ENCODE results near the gene SLIT3. TPM values are rescaled to one million over a fixed set of nuclear protein-coding genes. Genes with fewer than 3 reads are reported as not detected.

SLIT3 gene
- total and polyA plus RNA-seq, 2 experiments from 2014 or later = 0.59 to 0.71 TPM

DNA sequence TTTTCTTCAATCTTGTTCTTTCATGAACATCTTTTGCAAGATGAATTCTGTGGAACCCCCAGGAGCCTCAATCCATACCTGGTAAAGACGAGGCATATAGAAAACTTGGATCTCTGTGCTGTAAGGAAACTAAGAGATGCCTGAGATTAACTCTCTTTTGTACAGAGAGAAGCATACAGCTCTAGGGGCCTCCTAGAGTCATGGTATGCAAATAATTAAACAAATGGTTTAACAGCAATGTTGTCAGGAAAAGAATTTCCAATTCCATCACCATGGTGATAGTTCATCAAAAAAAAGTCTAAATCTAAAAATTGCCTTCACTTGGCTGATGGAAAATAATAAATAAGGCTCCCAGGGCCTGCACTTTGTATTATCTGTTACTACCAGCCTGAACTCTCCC lies 275.4 kb downstream of the SLIT3 start (continued):
- TF ChIP-seq ZNF114 (CRISPR knock-in tag; IDR thresholded peaks at IDR 0.05) = no peak

DNA sequence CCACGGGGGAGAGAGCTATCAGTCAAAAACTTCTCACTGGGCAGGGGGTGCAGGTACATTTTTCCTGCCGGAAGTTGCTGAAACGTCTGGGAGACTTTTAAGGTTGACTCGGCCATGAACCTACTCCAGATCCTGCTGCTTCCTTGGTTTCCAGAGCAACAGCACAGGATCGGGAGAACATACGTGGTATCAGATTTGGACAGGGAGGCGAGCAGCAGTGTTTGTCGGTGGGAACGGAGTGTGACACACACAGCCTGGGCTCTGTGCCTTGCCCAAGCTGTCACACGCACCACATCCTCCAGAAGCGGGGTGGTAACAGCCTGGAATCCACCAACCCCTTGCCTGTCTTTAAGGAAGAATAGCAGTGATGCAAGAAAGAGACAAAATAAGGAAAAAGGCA lies 276.5 kb downstream of the SLIT3 start:
- H3F3A ChIP-seq (replicated peaks; ENCODE audit: low read depth) = no peaks in the 10 kb centered on the region
- H3K4me1 ChIP-seq (ENCODE audit: insufficient read depth) = peaks cover 5% of the 10 kb centered on the region
- H4K20me1 ChIP-seq (replicated peaks; ENCODE audit: insufficient read depth) = no peaks in the 10 kb centered on the region
- DNase-seq (ENCODE audit: low spot score) (no peak), ATAC-seq (no peak)
- H3K4me1 Mint-ChIP-seq = peaks cover 14% of the 10 kb centered on the region; the same call in 2 of the 3 replicates
- no peak for TF ChIP-seq CREB1 (CRISPR knock-in tag; IDR thresholded peaks at IDR 0.05; ENCODE audit: low read depth)
- H3K4me2 ChIP-seq = no peak overlapping the region
- no peak overlapping the region for H3K4me3 ChIP-seq
- H3K9me3 Mint-ChIP-seq = no peaks in the 10 kb centered on the region
- no peaks in the 10 kb centered on the region for H3K36me3 ChIP-seq (ENCODE audit: insufficient read depth)
- no peak overlapping the region for H3K4me3 Mint-ChIP-seq
- no peak overlapping the region for H3K27ac ChIP-seq (ENCODE audit: low read depth)
- H3K27ac Mint-ChIP-seq = no peak overlapping the region
- H2AFZ ChIP-seq = no peak overlapping the region
- no peaks in the 10 kb centered on the region for H3K27me3 Mint-ChIP-seq (ENCODE audit: insufficient read depth, low read depth, poor library complexity)
- H3K79me2 ChIP-seq (replicated peaks; ENCODE audit: insufficient read depth) = no peaks in the 10 kb centered on the region
- H3K36me3 Mint-ChIP-seq (ENCODE audit: low read depth) = no peaks in the 10 kb centered on the region
- H3K9me2 ChIP-seq (ENCODE audit: insufficient read depth) = peaks cover 12% of the 10 kb centered on the region
- no peaks in the 10 kb centered on the region for H3K27me3 ChIP-seq (ENCODE audit: insufficient read depth)

DNA sequence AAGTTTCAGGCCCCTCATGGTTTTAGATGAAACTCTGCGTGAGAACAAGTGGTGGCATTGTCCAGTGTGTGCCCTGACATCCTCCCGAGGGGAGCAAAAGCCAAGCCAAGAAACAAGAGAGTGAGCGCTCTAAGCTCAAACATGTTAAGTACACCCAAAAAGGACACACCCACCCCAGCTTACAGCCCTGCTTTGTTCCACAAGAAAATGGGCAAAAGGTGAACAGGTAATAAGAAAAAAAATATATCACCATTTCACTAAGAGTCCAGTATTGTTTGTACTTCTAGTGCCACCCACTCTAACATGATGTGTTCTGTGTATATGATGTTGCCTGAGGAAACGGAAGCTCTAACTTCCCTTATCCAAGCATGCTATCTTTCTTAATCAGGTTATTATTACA lies 278.2 kb downstream of the SLIT3 start:
- no peak for ATAC-seq
- Mint-ChIP-seq H3K4me3 (no peak overlapping the region), H3K27ac (no peak overlapping the region), H3K27me3 (ENCODE audit: insufficient read depth, low read depth, poor library complexity) (no peaks in the 10 kb centered on the region), H3K9me3 (no peaks in the 10 kb centered on the region), H3K4me1 (peaks cover 11% of the 10 kb centered on the region; the same call in 2 of the 3 replicates), H3K36me3 (ENCODE audit: low read depth) (no peaks in the 10 kb centered on the region)
- H3K4me3 ChIP-seq = no peak overlapping the region
- H3K27me3 ChIP-seq (ENCODE audit: insufficient read depth) = no peaks in the 10 kb centered on the region
- no peaks in the 10 kb centered on the region for H3K36me3 ChIP-seq (ENCODE audit: insufficient read depth)
- H3K4me1 ChIP-seq (ENCODE audit: insufficient read depth) = no peaks in the 10 kb centered on the region; the same call in 1 of the 2 replicates
- no peak overlapping the region for H2AFZ ChIP-seq
- no peaks in the 10 kb centered on the region for H3F3A ChIP-seq (replicated peaks; ENCODE audit: low read depth)
- no peak overlapping the region for H3K27ac ChIP-seq (ENCODE audit: low read depth)
- H3K79me2 ChIP-seq (replicated peaks; ENCODE audit: insufficient read depth) = no peaks in the 10 kb centered on the region
- H4K20me1 ChIP-seq (replicated peaks; ENCODE audit: insufficient read depth) = no peaks in the 10 kb centered on the region
- TF ChIP-seq, protein P1, sequence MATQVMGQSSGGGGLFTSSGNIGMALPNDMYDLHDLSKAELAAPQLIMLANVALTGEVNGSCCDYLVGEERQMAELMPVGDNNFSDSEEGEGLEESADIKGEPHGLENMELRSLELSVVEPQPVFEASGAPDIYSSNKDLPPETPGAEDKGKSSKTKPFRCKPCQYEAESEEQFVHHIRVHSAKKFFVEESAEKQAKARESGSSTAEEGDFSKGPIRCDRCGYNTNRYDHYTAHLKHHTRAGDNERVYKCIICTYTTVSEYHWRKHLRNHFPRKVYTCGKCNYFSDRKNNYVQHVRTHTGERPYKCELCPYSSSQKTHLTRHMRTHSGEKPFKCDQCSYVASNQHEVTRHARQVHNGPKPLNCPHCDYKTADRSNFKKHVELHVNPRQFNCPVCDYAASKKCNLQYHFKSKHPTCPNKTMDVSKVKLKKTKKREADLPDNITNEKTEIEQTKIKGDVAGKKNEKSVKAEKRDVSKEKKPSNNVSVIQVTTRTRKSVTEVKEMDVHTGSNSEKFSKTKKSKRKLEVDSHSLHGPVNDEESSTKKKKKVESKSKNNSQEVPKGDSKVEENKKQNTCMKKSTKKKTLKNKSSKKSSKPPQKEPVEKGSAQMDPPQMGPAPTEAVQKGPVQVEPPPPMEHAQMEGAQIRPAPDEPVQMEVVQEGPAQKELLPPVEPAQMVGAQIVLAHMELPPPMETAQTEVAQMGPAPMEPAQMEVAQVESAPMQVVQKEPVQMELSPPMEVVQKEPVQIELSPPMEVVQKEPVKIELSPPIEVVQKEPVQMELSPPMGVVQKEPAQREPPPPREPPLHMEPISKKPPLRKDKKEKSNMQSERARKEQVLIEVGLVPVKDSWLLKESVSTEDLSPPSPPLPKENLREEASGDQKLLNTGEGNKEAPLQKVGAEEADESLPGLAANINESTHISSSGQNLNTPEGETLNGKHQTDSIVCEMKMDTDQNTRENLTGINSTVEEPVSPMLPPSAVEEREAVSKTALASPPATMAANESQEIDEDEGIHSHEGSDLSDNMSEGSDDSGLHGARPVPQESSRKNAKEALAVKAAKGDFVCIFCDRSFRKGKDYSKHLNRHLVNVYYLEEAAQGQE (IDR thresholded peaks at IDR 0.05; ENCODE audit: unreplicated experiment) = no peak
- TF ChIP-seq ZNF331 (CRISPR knock-in tag; IDR thresholded peaks at IDR 0.05; ENCODE audit: low read depth) (no peak), CREB1 (CRISPR knock-in tag; IDR thresholded peaks at IDR 0.05; ENCODE audit: low read depth) (no peak), EZH2 (IDR thresholded peaks at IDR 0.05; ENCODE audit: low read depth, unreplicated experiment) (no peak), STAT1 (IDR thresholded peaks at IDR 0.05; ENCODE audit: unreplicated experiment) (no peak), POLR2AphosphoS5 (IDR thresholded peaks at IDR 0.05; ENCODE audit: low read depth) (no peak)
- no peak for DNase-seq (ENCODE audit: low spot score)
- H3K9me2 ChIP-seq (ENCODE audit: insufficient read depth) = peaks cover 12% of the 10 kb centered on the region
- H3K4me2 ChIP-seq = no peak overlapping the region

Data from GM23338 (cell line).